ENCODE measurements around the gene GDF7. TPM values are rescaled to one million over a fixed set of nuclear protein-coding genes. Genes with fewer than 3 reads are reported as not detected.
A peak's percentile ranks its signal among the peaks of the same experiment; 100 is the strongest.

The GDF7 gene
- total and polyA plus RNA-seq, 12 donors = 0.10 to 1.2 (median 0.58) TPM

DNA sequence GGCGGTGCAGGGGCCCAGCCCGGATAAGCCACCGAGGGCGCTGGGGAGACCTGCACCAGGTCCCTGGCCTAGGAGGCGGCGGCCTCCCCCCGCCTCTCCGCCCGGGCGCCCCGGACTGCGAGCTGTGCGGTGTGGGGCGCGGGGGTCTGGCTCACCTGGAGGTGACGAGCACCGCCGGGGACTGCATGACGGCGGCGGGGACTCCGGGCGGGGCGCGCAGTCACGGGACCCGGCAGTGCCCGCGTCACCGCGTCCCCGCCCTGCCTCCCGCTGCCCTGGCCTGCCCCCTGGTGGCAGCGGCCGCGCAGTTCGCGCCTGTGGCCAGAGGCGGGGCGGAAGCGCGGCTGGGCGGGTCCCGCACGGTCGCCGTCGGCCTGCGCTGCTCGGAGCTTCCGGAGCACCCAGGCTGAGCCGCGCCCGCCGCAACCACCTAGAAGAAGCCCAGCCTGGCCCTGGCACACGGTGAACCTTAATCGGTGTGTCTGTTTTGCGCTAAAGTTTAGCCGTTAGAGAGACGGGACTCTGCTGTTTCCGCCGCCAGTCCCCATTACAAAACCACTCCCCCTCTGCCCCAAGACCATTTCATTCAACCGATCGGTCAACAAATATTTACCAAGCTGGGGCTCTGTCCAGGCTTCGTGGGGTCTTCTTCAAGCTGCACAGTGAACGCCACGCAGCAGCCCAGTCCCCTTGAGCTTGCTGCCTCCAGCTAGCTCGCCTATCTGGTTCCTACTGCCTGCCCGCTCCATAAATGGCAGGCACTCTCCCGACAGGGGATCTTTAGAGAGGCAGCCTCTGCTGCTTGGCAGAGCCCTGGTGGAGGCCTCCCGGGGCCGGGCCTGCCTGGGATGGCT, 15.8 kb upstream of the GDF7 start, which contains the start of gene HS1BP3:
HS1BP3 (minus strand) TSS at position 222 of the 854 bp plus-strand sequence; CDS start at position 187, 35 bp downstream.
- H3K4me3 ChIP-seq = peak within 1 kb of the TSS; percentile 72 to 99 (median 94)
- H3K4me1 ChIP-seq = peaks cover 3 to 39% (median 35%) of the 10 kb centered on the region in 9 donors
- H3K27ac ChIP-seq = peak within 1 kb of the TSS; percentile 22 to 97 (median 90)
- 1% methylated on average over 66 to 72 of the region's 72 CpGs for WGBS, 2 donors
- ATAC-seq (peak; percentile 91 to 98 (median 96)), DNase-seq (peak; percentile 79 to 88)
- peaks cover 0 to 4% (median 0%) of the 10 kb centered on the region in 7 donors for H3K27me3 ChIP-seq
- no peaks in the 10 kb centered on the region for H3K9me3 ChIP-seq
- intact Hi-C loops (cut with DNase I) = loop anchor here in 1 of 10 donors (5.0 kb wide), 1 partner anchor 749 kb away; the partner anchor contains the start of gene TTC32
- H3K36me3 ChIP-seq = peaks cover 0 to 8% (median 0%) of the 10 kb centered on the region in 9 donors
- TF ChIP-seq, protein P1, sequence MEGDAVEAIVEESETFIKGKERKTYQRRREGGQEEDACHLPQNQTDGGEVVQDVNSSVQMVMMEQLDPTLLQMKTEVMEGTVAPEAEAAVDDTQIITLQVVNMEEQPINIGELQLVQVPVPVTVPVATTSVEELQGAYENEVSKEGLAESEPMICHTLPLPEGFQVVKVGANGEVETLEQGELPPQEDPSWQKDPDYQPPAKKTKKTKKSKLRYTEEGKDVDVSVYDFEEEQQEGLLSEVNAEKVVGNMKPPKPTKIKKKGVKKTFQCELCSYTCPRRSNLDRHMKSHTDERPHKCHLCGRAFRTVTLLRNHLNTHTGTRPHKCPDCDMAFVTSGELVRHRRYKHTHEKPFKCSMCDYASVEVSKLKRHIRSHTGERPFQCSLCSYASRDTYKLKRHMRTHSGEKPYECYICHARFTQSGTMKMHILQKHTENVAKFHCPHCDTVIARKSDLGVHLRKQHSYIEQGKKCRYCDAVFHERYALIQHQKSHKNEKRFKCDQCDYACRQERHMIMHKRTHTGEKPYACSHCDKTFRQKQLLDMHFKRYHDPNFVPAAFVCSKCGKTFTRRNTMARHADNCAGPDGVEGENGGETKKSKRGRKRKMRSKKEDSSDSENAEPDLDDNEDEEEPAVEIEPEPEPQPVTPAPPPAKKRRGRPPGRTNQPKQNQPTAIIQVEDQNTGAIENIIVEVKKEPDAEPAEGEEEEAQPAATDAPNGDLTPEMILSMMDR (IDR thresholded peaks at IDR 0.05) = peak; percentile 74 to 99 (median 92)

DNA sequence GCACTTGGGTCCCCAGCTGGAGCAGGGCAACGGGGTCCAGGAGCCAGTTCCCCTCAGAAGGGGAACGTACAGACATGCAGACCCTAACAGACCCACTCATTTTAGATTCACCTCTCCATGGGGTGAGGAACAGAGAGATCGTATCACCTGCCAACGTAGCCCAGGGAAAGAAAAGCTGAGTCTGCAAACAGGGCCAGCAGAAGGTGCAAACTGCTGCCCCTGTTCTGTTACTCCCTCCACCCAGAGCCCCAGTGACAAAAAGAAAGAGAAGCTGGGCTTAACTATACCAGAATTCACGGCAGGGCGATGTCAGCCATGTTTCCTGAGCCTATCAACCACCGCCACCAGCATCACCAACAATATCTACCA, 15.2 kb upstream of the GDF7 start:
- H3K27me3 ChIP-seq = peaks cover 0 to 4% (median 0%) of the 10 kb centered on the region in 7 donors
- no peak for ATAC-seq
- H3K27ac ChIP-seq = peak overlapping the region; percentile 22 to 97 (median 90)
- H3K4me3 ChIP-seq = peak overlapping the region; percentile 72 to 99 (median 94)
- 70 to 71% methylated on average over 7 of the region's 7 CpGs for WGBS, 2 donors
- H3K9me3 ChIP-seq = no peaks in the 10 kb centered on the region
- DNase-seq = no peak
- peaks cover 3 to 39% (median 35%) of the 10 kb centered on the region in 9 donors for H3K4me1 ChIP-seq
- TF ChIP-seq, protein P1 (IDR thresholded peaks at IDR 0.05) = no peak
- peaks cover 0 to 2% (median 0%) of the 10 kb centered on the region in 9 donors for H3K36me3 ChIP-seq
- intact Hi-C loops (cut with DNase I) = loop anchor here in 1 of 10 donors (5.0 kb wide), 1 partner anchor 749 kb away; the partner anchor contains the start of gene TTC32

DNA sequence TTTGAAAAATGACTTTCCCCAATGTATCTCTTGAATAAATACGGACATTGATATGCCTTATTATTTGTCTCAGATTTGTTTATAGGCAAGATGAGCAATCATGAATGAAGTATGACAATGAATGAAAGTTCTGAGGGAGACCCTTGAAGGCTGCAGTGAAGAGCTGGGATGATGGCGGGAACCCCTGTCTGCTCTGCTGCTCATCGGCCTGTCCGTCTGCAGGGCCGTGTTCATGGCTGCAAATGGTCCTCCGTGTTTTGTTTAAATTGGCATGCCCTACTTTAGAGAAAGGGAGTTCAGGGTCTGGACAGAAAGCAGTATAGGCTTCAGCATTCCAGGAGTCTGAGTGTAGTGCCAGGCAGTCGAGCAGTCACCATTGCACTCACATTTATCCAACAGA, 14.8 kb upstream of the GDF7 start:
- H3K4me1 ChIP-seq = peaks cover 3 to 39% (median 35%) of the 10 kb centered on the region in 9 donors
- H3K27ac ChIP-seq = peak overlapping the region in 1 of 10 donors; percentile 87
- H3K27me3 ChIP-seq = peaks cover 0 to 4% (median 0%) of the 10 kb centered on the region in 7 donors
- no peak overlapping the region for H3K4me3 ChIP-seq
- no peak for ATAC-seq
- no peaks in the 10 kb centered on the region for H3K9me3 ChIP-seq
- H3K36me3 ChIP-seq = no peaks in the 10 kb centered on the region
- TF ChIP-seq, protein P1 (IDR thresholded peaks at IDR 0.05) = no peak
- 91 to 93% methylated on average over 7 of the region's 7 CpGs for WGBS, 2 donors
- intact Hi-C loops (cut with DNase I) = loop anchor here in 1 of 10 donors (5.0 kb wide), 1 partner anchor 750 kb away; the partner anchor contains the start of gene TTC32
- DNase-seq = no peak
